ENCODE results near the gene NUCKS1. TPM values are rescaled to one million over a fixed set of nuclear protein-coding genes. Genes with fewer than 3 reads are reported as not detected.

NUCKS1 gene
- total and polyA plus RNA-seq, 7 experiments from 2014 or later = 12.5 to 164 (median 117) TPM

- H3K4me3 Mint-ChIP-seq = peak overlapping the region; percentile 2 to 99 (median 53)
Measured at GRCh38 chr1:205746757-205747412, 3.1 kb downstream of the NUCKS1 start.

DNA sequence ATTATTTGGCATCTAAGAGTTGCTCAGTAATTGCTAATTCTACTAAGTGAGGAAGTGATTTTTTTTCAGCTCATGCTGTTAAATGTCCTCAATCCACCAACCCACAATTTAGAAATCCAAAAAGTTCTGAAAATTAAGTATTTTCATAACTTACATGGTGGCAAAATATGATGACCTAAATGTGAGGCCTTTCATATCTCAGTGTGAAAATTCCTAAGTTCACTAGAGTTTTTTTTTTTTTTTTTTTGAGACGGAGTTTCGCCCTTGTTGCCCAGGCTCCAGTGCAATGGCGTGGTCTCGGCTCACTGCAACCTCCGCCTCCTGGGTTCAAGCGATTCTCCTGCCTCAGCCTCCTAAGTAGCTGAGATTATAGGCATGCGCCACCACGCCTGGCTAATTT lies 5.6 kb downstream of the NUCKS1 start:
- Histone ChIP-seq H3K4me1 (ENCODE audit: control insufficient read depth in 2 of 2, insufficient read depth in 2 of 2, low read length in 2 of 2) (peaks cover 3 to 10% of the 10 kb centered on the region in 2 donors), H3K4me3 (ENCODE audit: low read length) (no peak overlapping the region), H3K27me3 (ENCODE audit: control insufficient read depth in 2 of 2, insufficient read depth in 2 of 2, low read length in 2 of 2) (no peaks in the 10 kb centered on the region), H3K36me3 (ENCODE audit: control insufficient read depth in 2 of 3, insufficient read depth in 3 of 3, low read length in 3 of 3) (peaks cover 0 to 3% (median 0%) of the 10 kb centered on the region in 3 experiments), H3K9me3 (ENCODE audit: control insufficient read depth in 2 of 3, low read length in 3 of 3) (no peaks in the 10 kb centered on the region), H3K27ac (ENCODE audit: low read depth, low read length) (no peak overlapping the region)
- DNase-seq = no peak
- Mint-ChIP-seq H3K27ac (peak overlapping the region in 1 of 9 donors; percentile 34), H3K4me1 (peaks cover 41 to 79% (median 65%) of the 10 kb centered on the region in 7 donors), H3K27me3 (no peaks in the 10 kb centered on the region), H3K36me3 (peaks cover 0 to 11% (median 0%) of the 10 kb centered on the region in 5 donors), H3K4me3 (peak overlapping the region in 2 of 10 donors; percentile 7 to 15), H3K9me3 (no peaks in the 10 kb centered on the region)
- no peak for ATAC-seq
- ChIA-PET POLR2A (interaction anchor here (0.7 to 2.0 kb wide), 4 partner anchors 10 to 143 kb away, joined by 3 to 15 read pairs (median 4); partner anchors contain the start of gene RAB29), CTCF (no interaction called here)
- intact Hi-C loops (cut with micrococcal nuclease) = loop anchor here in 1 of 2 donors (10.0 kb wide), 1 partner anchor 460 kb away; no protein-coding TSS in a partner anchor

More at GRCh38 chr1:205746757-205747412, 3.1 kb downstream of the NUCKS1 start:
- Histone ChIP-seq H3K27me3 (ENCODE audit: control insufficient read depth in 2 of 2, insufficient read depth in 2 of 2, low read length in 2 of 2) (no peaks in the 10 kb centered on the region), H3K4me1 (ENCODE audit: control insufficient read depth in 2 of 2, insufficient read depth in 2 of 2, low read length in 2 of 2) (peaks cover 6 to 10% of the 10 kb centered on the region in 2 donors), H3K9me3 (ENCODE audit: control insufficient read depth in 2 of 3, low read length in 3 of 3) (no peaks in the 10 kb centered on the region), H3K4me3 (ENCODE audit: low read length) (no peak overlapping the region), H3K36me3 (ENCODE audit: control insufficient read depth in 2 of 3, insufficient read depth in 3 of 3, low read length in 3 of 3) (peaks cover 0 to 6% (median 0%) of the 10 kb centered on the region in 3 experiments), H3K27ac (ENCODE audit: low read depth, low read length) (no peak overlapping the region)
- Mint-ChIP-seq H3K9me3 (peaks cover 0 to 4% (median 0%) of the 10 kb centered on the region in 11 donors), H3K27ac (peak overlapping the region in 5 of 9 donors; percentile 11 to 97 (median 62)), H3K4me1 (peaks cover 35 to 77% (median 61%) of the 10 kb centered on the region in 7 donors), H3K36me3 (peaks cover 0 to 12% (median 4%) of the 10 kb centered on the region in 5 donors), H3K27me3 (peaks cover 0 to 3% (median 0%) of the 10 kb centered on the region in 5 donors)
- ATAC-seq = no peak
- DNase-seq = no peak
- ChIA-PET CTCF (interaction anchor here (0.6 to 1.5 kb wide), 4 partner anchors 25 to 1082 kb away, joined by 3 to 4 read pairs (median 3); no protein-coding TSS in a partner anchor), POLR2A (interaction anchor here (0.7 to 1.5 kb wide), 5 partner anchors 8 to 118 kb away, joined by 3 to 8 read pairs (median 5); no protein-coding TSS in a partner anchor)
- intact Hi-C loops (cut with micrococcal nuclease) = loop anchor here (5.0 to 10.0 kb wide), 3 partner anchors 65 to 1335 kb away; partner anchors contain the start of genes PPP1R15B (in 1 of the 2) and SLC41A1 (in 1 of the 2)

- H3K27ac Mint-ChIP-seq = peak overlapping the region in 3 of 9 donors; percentile 6 to 64 (median 34)
Measured at GRCh38 chr1:205743977-205744376, 6.0 kb downstream of the NUCKS1 start.

GRCh38 chr1:205741681-205742080 lies 8.3 kb downstream of the NUCKS1 start:
- peak overlapping the region in 4 of 9 donors; percentile 2 to 19 (median 10) for H3K27ac Mint-ChIP-seq
- ATAC-seq (no peak), DNase-seq (no peak)
- no peaks in the 10 kb centered on the region for H3K36me3 ChIP-seq (ENCODE audit: control insufficient read depth in 2 of 3, insufficient read depth in 3 of 3, low read length in 3 of 3)
- intact Hi-C loops (cut with micrococcal nuclease) = loop anchor here in 1 of 2 donors (1.0 to 10.0 kb wide), 2 partner anchors 8 to 457 kb away; no protein-coding TSS in a partner anchor
- H3K27me3 ChIP-seq (ENCODE audit: control insufficient read depth in 2 of 2, insufficient read depth in 2 of 2, low read length in 2 of 2) = no peaks in the 10 kb centered on the region
- peaks cover 0 to 3% of the 10 kb centered on the region in 2 donors for H3K4me1 ChIP-seq (ENCODE audit: control insufficient read depth in 2 of 2, insufficient read depth in 2 of 2, low read length in 2 of 2)
- no peaks in the 10 kb centered on the region for H3K9me3 ChIP-seq (ENCODE audit: control insufficient read depth in 2 of 3, low read length in 3 of 3)
- H3K27me3 Mint-ChIP-seq = no peaks in the 10 kb centered on the region
- no peak overlapping the region for H3K27ac ChIP-seq (ENCODE audit: low read depth, low read length)
- peaks cover 27 to 73% (median 57%) of the 10 kb centered on the region in 7 donors for H3K4me1 Mint-ChIP-seq
- no peaks in the 10 kb centered on the region for H3K9me3 Mint-ChIP-seq
- H3K4me3 Mint-ChIP-seq = no peak overlapping the region
- ChIA-PET POLR2A (interaction anchor here (0.9 kb wide), 1 partner anchor 34 kb away, joined by 4 read pairs; the partner anchor contains the start of gene RAB29), CTCF (interaction anchor here (1.2 kb wide), 1 partner anchor 31 kb away, joined by 6 read pairs; no protein-coding TSS in a partner anchor)
- H3K36me3 Mint-ChIP-seq = peaks cover 0 to 5% (median 0%) of the 10 kb centered on the region in 5 donors
- no peak overlapping the region for H3K4me3 ChIP-seq (ENCODE audit: low read length)

More at GRCh38 chr1:205743977-205744376, 6.0 kb downstream of the NUCKS1 start:
- DNase-seq (no peak), ATAC-seq (no peak)
- no peaks in the 10 kb centered on the region for H3K27me3 Mint-ChIP-seq
- H3K36me3 Mint-ChIP-seq = peaks cover 0 to 11% (median 0%) of the 10 kb centered on the region in 5 donors
- peaks cover 41 to 83% (median 69%) of the 10 kb centered on the region in 7 donors for H3K4me1 Mint-ChIP-seq
- Histone ChIP-seq H3K4me1 (ENCODE audit: control insufficient read depth in 2 of 2, insufficient read depth in 2 of 2, low read length in 2 of 2) (peaks cover 3 to 10% of the 10 kb centered on the region in 2 donors), H3K4me3 (ENCODE audit: low read length) (no peak overlapping the region), H3K27ac (ENCODE audit: low read depth, low read length) (no peak overlapping the region), H3K27me3 (ENCODE audit: control insufficient read depth in 2 of 2, insufficient read depth in 2 of 2, low read length in 2 of 2) (no peaks in the 10 kb centered on the region), H3K36me3 (ENCODE audit: control insufficient read depth in 2 of 3, insufficient read depth in 3 of 3, low read length in 3 of 3) (peaks cover 0 to under 1% (median 0%) of the 10 kb centered on the region in 3 experiments), H3K9me3 (ENCODE audit: control insufficient read depth in 2 of 3, low read length in 3 of 3) (no peaks in the 10 kb centered on the region)
- H3K4me3 Mint-ChIP-seq = peak overlapping the region in 2 of 10 donors; percentile 7 to 15
- intact Hi-C loops (cut with micrococcal nuclease) = loop anchor here in 1 of 2 donors (10.0 kb wide), 1 partner anchor 459 kb away; no protein-coding TSS in a partner anchor
- ChIA-PET CTCF (no interaction called here), POLR2A (interaction anchor here (0.7 to 2.0 kb wide), 3 partner anchors 11 to 142 kb away, joined by 3 to 15 read pairs (median 4); partner anchors contain the start of gene RAB29)
- H3K9me3 Mint-ChIP-seq = no peaks in the 10 kb centered on the region

GRCh38 chr1:205739348-205740160 lies 10.4 kb downstream of the NUCKS1 start:
- Histone ChIP-seq H3K4me3 (ENCODE audit: low read length) (no peak overlapping the region), H3K36me3 (ENCODE audit: control insufficient read depth in 2 of 3, insufficient read depth in 3 of 3, low read length in 3 of 3) (peaks cover 0 to 4% (median 0%) of the 10 kb centered on the region in 3 experiments), H3K27ac (ENCODE audit: low read depth, low read length) (no peak overlapping the region), H3K9me3 (ENCODE audit: control insufficient read depth in 2 of 3, low read length in 3 of 3) (no peaks in the 10 kb centered on the region), H3K27me3 (ENCODE audit: control insufficient read depth in 2 of 2, insufficient read depth in 2 of 2, low read length in 2 of 2) (no peaks in the 10 kb centered on the region), H3K4me1 (ENCODE audit: control insufficient read depth in 2 of 2, insufficient read depth in 2 of 2, low read length in 2 of 2) (peaks cover 0 to 14% of the 10 kb centered on the region in 2 donors)
- Mint-ChIP-seq H3K4me1 (peaks cover 25 to 67% (median 49%) of the 10 kb centered on the region in 7 donors), H3K4me3 (peak overlapping the region in 1 of 10 donors; percentile 13), H3K27ac (peak overlapping the region in 3 of 9 donors; percentile 1 to 37 (median 28)), H3K36me3 (peaks cover 0 to 5% (median 3%) of the 10 kb centered on the region in 5 donors), H3K9me3 (no peaks in the 10 kb centered on the region), H3K27me3 (no peaks in the 10 kb centered on the region)
- intact Hi-C loops (cut with micrococcal nuclease) = loop anchor here in 1 of 2 donors (10.0 kb wide), 1 partner anchor 455 kb away; no protein-coding TSS in a partner anchor
- CTCF ChIA-PET = interaction anchor here (0.7 kb wide), 1 partner anchor 413 kb away, joined by 7 read pairs; no protein-coding TSS in a partner anchor
- ATAC-seq (no peak), DNase-seq (no peak)
- POLR2A ChIA-PET = interaction anchor here (0.6 to 1.2 kb wide), 2 partner anchors 9 to 12 kb away, joined by 3 read pairs; no protein-coding TSS in a partner anchor
